GM19351 (cell line): ENCODE results near the gene DHX16.
A peak's percentile ranks its signal among the peaks of the same experiment; 100 is the strongest.
"Not testable (repeated sequence)": the region's sequence is repeated elsewhere in the genome, so short reads cannot be mapped to it uniquely, and the experiment has no call there.

Source experiments
- ATAC-seq: cut with Tn5 transposase; IDR thresholded peaks from one replicate; pipeline ENCODE4 v1.9.1; 2021; ENCODE audit warnings: mild to moderate bottlenecking, moderate library complexity; ENCODE audit not compliant: unreplicated experiment

DHX16 gene

DNA sequence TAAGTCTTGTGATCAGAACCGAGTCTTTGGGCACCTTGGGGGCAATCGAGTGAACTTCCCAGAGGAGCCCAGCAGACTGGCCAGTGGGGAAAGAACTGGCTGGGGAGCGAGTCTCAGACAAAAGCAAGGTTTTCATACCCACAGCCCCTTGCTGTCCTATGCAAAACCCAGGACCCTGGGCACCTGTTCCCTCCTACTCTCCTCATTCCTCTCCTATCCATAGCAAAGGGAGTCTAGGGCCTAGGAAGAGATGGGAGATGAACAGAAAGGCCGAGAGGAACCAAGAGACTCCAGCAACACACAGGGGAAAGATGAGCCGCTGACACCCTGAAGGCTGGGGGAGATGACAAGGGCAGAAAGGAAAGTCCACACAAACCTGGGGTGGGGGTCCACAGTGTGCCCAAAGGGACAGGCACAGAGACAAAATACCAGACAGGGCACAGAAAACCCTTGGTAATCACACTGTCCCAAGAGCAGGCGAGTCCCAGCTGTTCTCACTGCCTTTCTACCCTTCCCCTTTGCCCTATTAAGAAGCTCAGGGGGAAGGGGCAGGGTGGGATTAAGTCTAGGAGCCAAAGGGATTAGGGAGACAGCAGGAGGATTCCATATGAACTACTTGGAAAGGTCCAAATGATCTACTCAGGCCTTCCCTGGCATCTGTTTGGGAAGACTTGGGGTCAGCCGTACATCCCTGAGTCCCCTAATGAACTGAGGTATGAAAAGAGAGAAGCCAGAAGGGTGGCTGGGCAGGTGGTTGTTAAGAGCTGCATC lies 7.1 kb upstream of the DHX16 start:
- ATAC-seq, result no peak

- peak; percentile 39 for ATAC-seq
Measured at GRCh38 chr6:30678964-30679726, 6.3 kb upstream of the DHX16 start.

- ATAC-seq, result no peak
Measured at GRCh38 chr6:30676660-30677285, 4.0 kb upstream of the DHX16 start.

DNA sequence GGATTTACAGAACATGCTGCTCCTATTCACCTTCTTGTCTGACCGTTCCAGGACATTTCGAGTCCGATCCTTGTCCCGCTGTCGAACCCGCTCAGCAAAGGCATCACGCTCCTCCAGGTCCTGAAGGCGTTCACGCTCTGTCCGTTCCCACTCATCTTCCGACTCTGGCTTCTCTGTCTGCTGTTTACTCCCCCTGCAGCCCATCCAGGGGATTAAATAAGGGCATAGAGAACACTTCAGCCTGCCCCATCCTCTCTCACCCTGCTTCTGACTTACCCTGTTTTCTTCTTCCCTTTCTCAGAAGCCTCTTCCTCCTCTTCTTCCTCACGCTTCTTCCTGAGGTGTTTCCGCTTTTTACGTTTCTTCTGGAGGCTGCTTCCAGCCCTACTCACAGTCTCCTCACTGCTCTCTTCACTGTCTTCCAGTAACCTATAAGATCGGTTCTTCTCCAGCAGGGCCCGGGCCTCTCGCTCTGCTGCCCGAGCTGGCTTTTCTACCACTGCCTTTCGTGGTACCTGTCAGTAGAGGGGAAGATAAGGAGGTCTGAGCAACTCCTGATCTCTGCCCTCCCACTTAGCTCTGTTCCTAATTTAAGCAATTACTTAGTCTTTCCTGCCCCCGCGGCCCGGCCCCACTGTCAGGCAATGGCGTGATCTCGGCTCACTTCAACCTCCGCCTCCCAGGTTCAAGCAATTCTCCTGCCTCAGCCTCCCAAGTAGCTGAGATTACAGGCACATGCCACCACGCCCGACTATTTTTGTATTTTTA lies 1.9 kb downstream of the DHX16 start:
- no peak for ATAC-seq

DNA sequence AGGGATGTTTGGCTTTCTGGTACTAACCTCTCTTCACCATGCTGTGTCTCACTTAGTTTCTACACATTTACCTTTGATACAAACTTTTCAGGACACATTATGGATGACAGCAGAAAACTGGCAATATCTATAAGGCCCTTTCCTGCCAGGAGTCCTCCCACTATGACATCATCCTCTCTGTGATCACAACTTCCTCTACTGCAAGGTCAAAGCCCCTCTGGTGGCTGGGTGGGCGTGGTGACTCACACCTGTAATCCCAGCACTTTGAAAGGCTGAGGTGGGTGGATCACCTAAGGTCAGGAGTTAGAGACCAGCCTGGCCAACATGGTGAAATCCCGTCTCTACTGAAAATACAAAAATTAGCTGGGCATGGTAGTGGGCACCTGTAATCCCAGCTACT lies 6.5 kb downstream of the DHX16 start:
- ATAC-seq, result not testable (repeated sequence)

DNA sequence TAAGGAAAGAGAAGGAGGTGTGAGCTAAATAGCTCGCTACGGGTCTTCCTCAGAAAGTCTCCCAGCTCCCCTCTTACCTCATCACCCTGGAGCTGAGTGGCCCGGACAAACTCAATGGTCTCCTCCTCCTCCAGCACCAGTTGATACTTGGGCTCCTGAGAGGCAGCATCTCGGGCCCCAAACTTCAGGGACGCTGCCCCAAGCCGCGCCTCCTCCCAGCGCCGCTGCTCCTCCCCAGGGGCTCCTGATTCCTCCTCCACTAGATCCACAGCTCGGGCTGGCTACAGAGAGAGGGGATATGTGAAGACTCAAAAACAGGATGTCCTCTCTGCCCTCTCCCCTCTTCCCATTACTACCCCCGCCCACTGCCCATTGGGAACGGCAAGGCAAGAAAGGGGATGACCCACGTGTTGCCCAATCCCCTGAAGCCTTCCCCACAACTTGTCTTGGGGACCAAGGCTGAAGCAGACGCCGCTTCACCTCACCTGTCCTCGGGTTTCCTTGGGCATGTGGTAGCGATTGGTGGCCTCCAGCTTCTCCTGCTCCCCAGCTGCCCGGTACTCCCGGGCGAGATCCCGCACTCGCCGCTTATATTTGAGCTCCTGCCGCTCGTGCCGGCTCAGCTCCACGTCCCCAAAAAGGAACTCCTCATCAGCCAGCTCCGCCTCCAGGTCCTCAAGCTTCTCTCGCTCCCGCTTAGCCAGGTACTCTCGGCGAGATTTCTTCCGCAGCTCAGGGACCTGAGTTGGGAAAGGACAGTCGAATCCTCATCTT lies 7.6 kb downstream of the DHX16 start:
- ATAC-seq, result no peak

DNA sequence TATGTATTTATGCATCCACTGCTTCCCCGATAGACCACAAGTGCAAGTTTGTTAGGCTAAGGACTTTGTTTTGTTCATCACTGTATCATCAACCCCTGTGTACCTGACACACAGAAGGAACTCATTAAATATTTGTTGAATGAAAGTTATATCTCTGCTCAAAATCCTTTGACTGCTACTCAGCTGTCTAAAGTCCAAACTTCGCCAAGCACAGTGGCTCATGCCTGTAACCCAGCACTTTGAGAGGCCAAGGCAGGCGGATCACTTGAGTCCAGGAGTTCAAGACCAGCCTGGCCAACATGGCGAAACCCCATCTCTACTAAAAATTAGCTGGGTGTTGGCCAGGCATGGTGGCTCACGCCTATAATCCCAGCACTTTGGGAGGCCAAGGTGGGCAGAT lies 14.9 kb downstream of the DHX16 start:
- ATAC-seq, result not testable (repeated sequence)

GRCh38 chr6:30657454-30657853 lies 15.4 kb downstream of the DHX16 start:
- ATAC-seq, result no peak

DNA sequence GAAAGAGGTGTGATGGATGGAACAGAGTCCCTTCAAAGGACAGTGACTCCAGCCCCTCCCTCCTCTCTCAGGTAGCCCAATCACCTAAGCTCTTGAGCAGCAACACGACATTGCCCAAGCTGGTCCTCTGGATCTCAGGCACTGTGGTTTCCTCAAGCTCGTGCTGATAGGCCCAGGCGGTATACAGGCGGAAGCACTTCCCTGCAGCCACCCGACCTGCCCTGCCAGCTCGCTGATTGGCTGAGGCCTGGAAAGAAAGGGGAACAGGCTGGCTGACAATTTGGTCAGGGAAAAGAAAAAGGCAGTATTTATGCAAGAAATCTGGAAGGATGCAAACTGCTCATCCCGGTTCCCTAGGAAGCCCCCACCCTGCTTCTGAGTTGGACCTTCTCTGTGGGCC lies 16.3 kb downstream of the DHX16 start:
- no peak for ATAC-seq

DNA sequence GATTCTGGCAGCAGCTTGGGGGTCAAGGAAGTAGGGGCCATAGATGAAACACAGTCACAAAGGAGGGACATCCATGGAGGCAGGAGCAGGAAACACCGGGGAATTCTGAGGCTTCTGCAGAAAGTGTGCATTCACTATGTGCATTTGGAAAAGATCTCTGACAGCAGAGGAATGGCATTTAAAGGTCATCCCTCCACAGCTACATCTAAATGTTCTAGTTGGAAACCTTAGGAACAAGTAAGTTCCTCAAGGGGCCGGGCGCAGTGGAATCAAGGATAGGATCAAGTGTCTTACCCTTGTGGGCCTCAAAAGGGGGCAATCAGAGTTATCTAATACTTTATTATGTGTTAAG lies 17.1 kb downstream of the DHX16 start:
- ATAC-seq, result no peak

GRCh38 chr6:30654798-30655742 lies 17.7 kb downstream of the DHX16 start:
- no peak for ATAC-seq

DNA sequence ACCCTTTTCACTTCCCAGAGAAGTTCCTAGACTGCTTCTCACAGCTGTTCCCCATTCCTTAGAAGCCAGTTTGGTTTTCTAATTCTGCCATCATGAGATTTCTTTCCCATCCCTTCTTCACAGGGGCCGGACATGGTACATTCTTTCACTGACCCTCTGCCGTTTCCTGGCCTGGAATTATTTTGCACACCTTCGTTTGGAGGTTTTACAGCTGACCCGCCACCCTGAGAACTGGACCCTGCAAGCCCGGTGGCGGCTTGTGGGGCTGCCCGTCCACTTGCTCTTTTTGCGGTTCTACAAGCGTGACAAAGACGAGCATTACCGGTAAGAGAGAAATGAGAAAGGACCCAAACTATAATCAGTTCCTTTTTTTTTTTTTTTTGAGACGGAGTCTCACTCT lies 21.7 kb downstream of the DHX16 start:
- no peak for ATAC-seq

GRCh38 chr6:30647242-30648116 lies 25.3 kb downstream of the DHX16 start:
- peak; percentile 73 for ATAC-seq

DNA sequence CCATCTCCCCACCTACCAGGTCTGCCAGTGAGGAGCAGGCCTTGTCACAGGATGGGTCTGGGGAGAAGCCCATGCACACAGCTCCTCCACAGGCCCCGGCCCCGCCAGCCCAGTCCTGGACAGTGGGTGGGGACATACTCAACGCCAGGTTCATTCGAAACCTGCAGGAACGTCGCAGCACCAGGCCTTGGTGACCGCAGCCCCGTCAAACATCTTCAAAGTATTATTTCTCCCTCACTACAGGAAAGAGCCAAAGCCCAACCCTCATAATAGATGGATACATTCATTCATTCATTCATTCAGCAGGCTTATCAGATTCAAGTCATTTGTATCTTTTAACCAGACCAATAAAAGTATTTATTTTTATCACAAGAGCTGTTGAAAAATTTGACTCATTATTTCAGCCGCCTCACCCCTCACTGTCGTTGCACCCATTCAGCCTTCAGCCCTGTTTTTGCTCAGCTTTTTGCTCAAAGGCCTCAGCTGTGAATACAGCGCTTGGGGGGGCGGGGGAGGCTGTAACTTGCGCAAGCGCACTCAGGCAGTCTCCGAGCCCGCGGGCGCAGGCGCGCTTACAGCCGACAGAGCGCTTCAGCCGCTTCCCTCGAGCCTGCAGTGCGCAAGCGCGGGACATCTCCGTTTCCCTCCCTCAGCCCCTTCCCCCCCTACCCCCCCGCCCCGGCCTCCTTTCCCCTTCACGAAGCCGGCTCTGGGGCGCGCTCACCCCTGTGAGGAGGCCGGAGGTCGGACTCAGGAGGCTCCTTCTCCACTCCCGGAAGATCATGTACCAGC lies 26.2 kb downstream of the DHX16 start, which contains the start of gene C6orf136:
Gene C6orf136, plus strand, starts transcription at position 684 of the 792 bp plus-strand sequence. Its CDS starts 99 bp downstream, at position 783.
- peak; percentile 52 for ATAC-seq

- no peak for ATAC-seq
Measured at GRCh38 chr6:30645989-30646388, 26.8 kb downstream of the DHX16 start.

- ATAC-seq, result no peak
Measured at GRCh38 chr6:30644769-30645168, 28.0 kb downstream of the DHX16 start.

DNA sequence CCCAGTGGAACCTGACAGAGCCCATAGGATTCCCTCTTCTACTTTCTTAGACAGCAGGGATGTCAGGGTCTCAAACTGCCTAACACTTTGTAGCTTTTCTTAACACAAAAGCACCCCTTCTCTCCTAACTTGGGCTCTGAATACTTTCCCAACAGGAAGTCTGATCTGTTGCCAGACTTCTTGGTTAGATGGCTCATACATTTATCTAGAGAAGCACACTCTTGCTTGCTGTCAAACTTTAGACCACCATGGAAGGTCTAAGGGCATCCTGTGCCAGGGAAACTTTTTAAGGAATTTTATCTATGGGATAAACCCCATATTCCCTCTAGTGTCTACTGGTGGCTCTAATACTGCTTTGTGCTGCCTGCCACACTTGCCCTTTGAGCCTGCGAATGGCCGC lies 29.1 kb downstream of the DHX16 start:
- no peak for ATAC-seq
